Peyer's patch (tissue), 4 donors: ENCODE data around the gene ALPK1.

Experiments
- POLR2A ChIP-seq, 2 donors: fragments of 450-650 bp; IDR thresholded peaks; one replicate each; pipeline ENCODE4 v1.5.1; 2017; ENCODE audit warnings: antibody characterized with exemption in 2 of 2, mild to moderate bottlenecking in 2 of 2, moderate library complexity in 2 of 2
- TF ChIP-seq, protein P1 (sequence below), 6 experiments: fragments of 450-650 bp in 4 of 6; fragments of 200-600 bp in 2 of 6; sonication (generic) in 1 of 6; IDR thresholded peaks; one replicate each; pipeline ENCODE4 v1.5.1; 2017 to 2019; ENCODE audit warnings: antibody characterized with exemption in 6 of 6, mild to moderate bottlenecking in 3 of 6, moderate library complexity in 1 of 6

DNA sequence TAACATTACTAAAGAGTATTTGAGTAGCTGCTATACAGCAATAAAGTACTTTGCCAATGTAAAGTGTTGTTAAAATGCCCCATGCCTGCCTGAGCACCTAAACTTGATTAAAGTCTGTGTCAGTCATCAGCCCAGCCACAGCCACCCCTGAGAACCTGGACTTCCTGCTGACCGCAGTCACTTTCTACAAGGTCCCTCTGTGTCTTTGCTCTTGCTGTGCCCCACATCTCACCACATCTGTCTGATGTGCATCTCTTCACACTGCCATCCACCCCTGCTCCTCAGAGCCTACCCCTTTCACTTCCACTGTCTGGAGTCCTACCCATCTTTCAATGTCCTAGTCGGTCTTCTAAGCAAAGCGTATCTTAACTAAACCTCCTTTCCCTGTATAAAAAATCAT is 25.7 kb downstream of the ALPK1 start:
- TF ChIP-seq, protein P1, sequence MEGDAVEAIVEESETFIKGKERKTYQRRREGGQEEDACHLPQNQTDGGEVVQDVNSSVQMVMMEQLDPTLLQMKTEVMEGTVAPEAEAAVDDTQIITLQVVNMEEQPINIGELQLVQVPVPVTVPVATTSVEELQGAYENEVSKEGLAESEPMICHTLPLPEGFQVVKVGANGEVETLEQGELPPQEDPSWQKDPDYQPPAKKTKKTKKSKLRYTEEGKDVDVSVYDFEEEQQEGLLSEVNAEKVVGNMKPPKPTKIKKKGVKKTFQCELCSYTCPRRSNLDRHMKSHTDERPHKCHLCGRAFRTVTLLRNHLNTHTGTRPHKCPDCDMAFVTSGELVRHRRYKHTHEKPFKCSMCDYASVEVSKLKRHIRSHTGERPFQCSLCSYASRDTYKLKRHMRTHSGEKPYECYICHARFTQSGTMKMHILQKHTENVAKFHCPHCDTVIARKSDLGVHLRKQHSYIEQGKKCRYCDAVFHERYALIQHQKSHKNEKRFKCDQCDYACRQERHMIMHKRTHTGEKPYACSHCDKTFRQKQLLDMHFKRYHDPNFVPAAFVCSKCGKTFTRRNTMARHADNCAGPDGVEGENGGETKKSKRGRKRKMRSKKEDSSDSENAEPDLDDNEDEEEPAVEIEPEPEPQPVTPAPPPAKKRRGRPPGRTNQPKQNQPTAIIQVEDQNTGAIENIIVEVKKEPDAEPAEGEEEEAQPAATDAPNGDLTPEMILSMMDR (IDR thresholded peaks at IDR 0.05) = no peak
- TF ChIP-seq POLR2A (IDR thresholded peaks at IDR 0.05) = no peak
